HepG2 (cell line): ENCODE results near the gene SNX3. TPM values are rescaled to one million over a fixed set of nuclear protein-coding genes. Genes with fewer than 3 reads are reported as not detected.
A peak's percentile ranks its signal among the peaks of the same experiment; 100 is the strongest.

ENCODE experiments used
- BCL6 ChIP-seq: IDR thresholded peaks from 2 replicates; pipeline ENCODE4 v1.6.1; 2016; ENCODE audit warnings: missing genetic modification reagents, missing compliant biosample characterization
- CSRNP1 ChIP-seq: sonication (generic); formaldehyde crosslinking; IDR thresholded peaks from 2 replicates; pipeline ENCODE4 v1.8.1; 2023; ENCODE audit warnings: mild to moderate bottlenecking, missing genetic modification reagents
- E2F5 ChIP-seq: sonication (generic); formaldehyde crosslinking; conservative IDR thresholded peaks from 2 replicates; pipeline ENCODE4 v1.4.0; 2020; ENCODE audit warnings: missing genetic modification reagents
- ELF3 ChIP-seq: IDR thresholded peaks from 2 replicates; pipeline ENCODE4 v1.6.1; 2016; ENCODE audit warnings: missing genetic modification reagents, missing compliant biosample characterization
- KDM4B ChIP-seq: sonication (generic); formaldehyde crosslinking; IDR thresholded peaks from 2 replicates; pipeline ENCODE4 v1.4.0; 2020; ENCODE audit warnings: missing genetic modification reagents
- MAFG ChIP-seq: sonication (generic); formaldehyde crosslinking; IDR thresholded peaks from 2 replicates; pipeline ENCODE4 v1.5.1; 2020; ENCODE audit warnings: mild to moderate bottlenecking, missing genetic modification reagents
- NR2C2 ChIP-seq: sonication (generic); formaldehyde crosslinking; IDR thresholded peaks from 2 replicates; pipeline ENCODE4 v1.4.0; 2020; ENCODE audit warnings: missing genetic modification reagents, mild to moderate bottlenecking, moderate library complexity, borderline replicate concordance
- NR2F6 ChIP-seq, 2 experiments: IDR thresholded peaks; 2 replicates each; pipeline ENCODE4 v1.6.1; 2016; ENCODE audit warnings: antibody characterized with exemption in 1 of 2, mild to moderate bottlenecking in 1 of 2
- POGK ChIP-seq: sonication (generic); formaldehyde crosslinking; conservative IDR thresholded peaks from 2 replicates; pipeline ENCODE4 v1.8.0; 2022; ENCODE audit warnings: mild to moderate bottlenecking, moderate library complexity, missing genetic modification reagents
- POLR2A ChIP-seq, 2 experiments: IDR thresholded peaks; 2 replicates each; pipeline ENCODE4 v1.6.1; 2011; ENCODE audit warnings: low read depth in 2 of 2, low read length in 2 of 2, mild to moderate bottlenecking in 1 of 2, moderate library complexity in 1 of 2; ENCODE audit not compliant: insufficient read depth in 1 of 2
- SRF ChIP-seq: IDR thresholded peaks from 2 replicates; pipeline ENCODE4 v1.6.1; 2011; ENCODE audit warnings: mild to moderate bottlenecking, low read depth, low read length, moderate library complexity
- SRSF9 ChIP-seq: fragments of 200-400 bp; formaldehyde crosslinking; IDR thresholded peaks from 2 replicates; pipeline ENCODE4 v1.6.1; 2018; ENCODE audit warnings: borderline replicate concordance, mild to moderate bottlenecking, low read depth, low read length; ENCODE audit not compliant: insufficient read depth, poor library complexity, severe bottlenecking
- TP53 ChIP-seq: sonication (generic); formaldehyde crosslinking; conservative IDR thresholded peaks from 2 replicates; pipeline ENCODE4 v1.4.0; 2020; ENCODE audit warnings: missing genetic modification reagents
- ZBTB1 ChIP-seq: sonication (generic); formaldehyde crosslinking; IDR thresholded peaks from 2 replicates; pipeline ENCODE4 v1.4.0; 2020; ENCODE audit warnings: missing genetic modification reagents, borderline replicate concordance
- ZBTB20 ChIP-seq: sonication (generic); formaldehyde crosslinking; IDR thresholded peaks from 2 replicates; pipeline ENCODE4 v1.8.1; 2023; ENCODE audit warnings: missing genetic modification reagents, low read depth, mild to moderate bottlenecking, borderline replicate concordance
- ZFP41 ChIP-seq: sonication (generic); formaldehyde crosslinking; IDR thresholded peaks from 2 replicates; pipeline ENCODE4 v1.4.0; 2020; ENCODE audit warnings: mild to moderate bottlenecking, missing genetic modification reagents, borderline replicate concordance
- ZGPAT ChIP-seq: IDR thresholded peaks from 2 replicates; pipeline ENCODE4 v1.6.1; 2016; ENCODE audit warnings: mild to moderate bottlenecking
- ZNF746 ChIP-seq: sonication (generic); formaldehyde crosslinking; IDR thresholded peaks from 2 replicates; pipeline ENCODE4 v1.8.0; 2022; ENCODE audit warnings: mild to moderate bottlenecking, missing genetic modification reagents
- ZNF841 ChIP-seq: sonication (generic); formaldehyde crosslinking; IDR thresholded peaks from 2 replicates; pipeline ENCODE4 v1.8.1; 2023; ENCODE audit warnings: missing genetic modification reagents, borderline replicate concordance
- ZSCAN31 ChIP-seq: sonication (generic); formaldehyde crosslinking; IDR thresholded peaks from 2 replicates; pipeline ENCODE4 v1.5.0; 2020; ENCODE audit warnings: low read depth, mild to moderate bottlenecking, missing genetic modification reagents
- polyA plus RNA-seq, 8 experiments: library from polyadenylated mRNA; depleted of rRNA in 3 of 8; stranded (reverse) in 7 of 8; unstranded in 1 of 8; fragments of >200 nt; fragmentation: Illumina TruSeq in 4 of 8; extraction: Trizol in 4 of 8; gene quantifications; 2 replicates each; pipeline versions ENCODE4 v1.2.1 to v1.2.3, GENCODE V29; 2011 to 2016; ENCODE audit warnings: low read depth in 4 of 8, missing spikeins in 1 of 8, mixed read lengths in 1 of 8; ENCODE audit not compliant: insufficient read depth in 1 of 8
- total RNA-seq, 5 experiments: library from RNA; depleted of rRNA; stranded (reverse); fragments of >200 nt; fragmentation: Illumina TruSeq; extraction: Trizol; gene quantifications; 2 replicates each; pipeline ENCODE4 v1.2.3, GENCODE V29; 2016; ENCODE audit warnings: low read depth in 1 of 5

Gene SNX3
- total and polyA plus RNA-seq, 2 of the 13 experiments (the other 11 are each of a cell fraction or from before 2014, with no cell fraction given): 84.9 to 226 TPM

- peak; percentile 76 for TF ChIP-seq ZGPAT (CRISPR knock-in tag)
- TF ChIP-seq ELF3: peak; percentile 80; the same call in 1 of the 2 replicates
- 0 out of 2 replicates have a peak, but pooled peaks have one; percentile 61 for TF ChIP-seq CSRNP1 (CRISPR knock-in tag)
- TF ChIP-seq POGK (CRISPR knock-in tag): peak; percentile 93
- no peak for TF ChIP-seq ZNF841
- no peak for TF ChIP-seq ZBTB1 (CRISPR knock-in tag)
- peak; percentile 42; the same call in 1 of the 2 replicates for TF ChIP-seq ZNF746 (CRISPR knock-in tag)
- peak; percentile 74 for TF ChIP-seq KDM4B (CRISPR knock-in tag)
- TF ChIP-seq BCL6 (CRISPR knock-in tag): peak; percentile 53
- peak; percentile 69; the same call in 1 of the 2 replicates for TF ChIP-seq NR2F6 (IDR thresholded peaks at IDR 0.05)
- TF ChIP-seq NR2F6 (CRISPR knock-in tag; IDR thresholded peaks at IDR 0.05): peak; percentile 46
- peak; percentile 84 for TF ChIP-seq ZSCAN31
- peak; percentile 46; the same call in 1 of the 2 replicates for TF ChIP-seq ZBTB20
- no peak for TF ChIP-seq MAFG (CRISPR knock-in tag)
- TF ChIP-seq NR2C2 (CRISPR knock-in tag): peak; percentile 94
- no peak for TF ChIP-seq SRSF9
- no peak; the same call in 1 of the 2 replicates for TF ChIP-seq TP53 (CRISPR knock-in tag)
- peak; percentile 64 to 77 for TF ChIP-seq POLR2A (IDR thresholded peaks at IDR 0.05; ENCODE audit: insufficient read depth in 1 of 2, low read depth in 2 of 2, low read length in 2 of 2)
- TF ChIP-seq ZFP41: no peak
- no peak for TF ChIP-seq SRF
- TF ChIP-seq E2F5 (CRISPR knock-in tag): no peak
Observed at GRCh38 chr6:108294727-108295625, 34.1 kb upstream of the SNX3 start, which contains the start of gene AFG1L (continued).
